Left ventricle myocardium superior (tissue), 1 donor: ENCODE measurements around the gene DBT. TPM values are rescaled to one million over a fixed set of nuclear protein-coding genes. Genes with fewer than 3 reads are reported as not detected.
"Not testable (repeated sequence)": the region's sequence is repeated elsewhere in the genome, so short reads cannot be mapped to it uniquely, and the experiment has no call there.

Experiments used
- ATAC-seq: fragments of 200-7000 bp; cut with Tn5 transposase; one replicate; pipeline ENCODE4 v1.9.1; 2020; ENCODE audit warnings: mild to moderate bottlenecking, moderate library complexity
- DNase-seq: peaks from one replicate; pipeline ENCODE4 v3.0.0-alpha.2; 2020
- intact Hi-C: fragments of 100-400 bp; cut with micrococcal nuclease; formaldehyde crosslinking; loops from one replicate; pipeline ENCODE4 v1.11.0; 2022
- long read RNA-seq: library from polyadenylated mRNA; unstranded; transcript quantifications from one replicate; pipeline ENCODE4 v2.0.0, GENCODE V29; 2021
- total RNA-seq: library from RNA; stranded (reverse); fragmentation: NEBNext Ultra II Directional; extraction: Animal tissue kit (Norgen Biotek cat#: 25700); gene quantifications from one replicate; pipeline ENCODE4 v1.2.1, GENCODE V29; 2021
- donor health status: DM: no; HTN: yes; CAD: no; lungs with severe emphysema.

The DBT gene
- total RNA-seq: 36.2 TPM
- long read RNA-seq, full-length matches to known transcripts: 26 of 42 reads
- long read RNA-seq, partial matches to known transcripts: 2 of 42 reads
- long read RNA-seq, other reads (novel, unspliced or antisense): 14 of 42 reads

DNA sequence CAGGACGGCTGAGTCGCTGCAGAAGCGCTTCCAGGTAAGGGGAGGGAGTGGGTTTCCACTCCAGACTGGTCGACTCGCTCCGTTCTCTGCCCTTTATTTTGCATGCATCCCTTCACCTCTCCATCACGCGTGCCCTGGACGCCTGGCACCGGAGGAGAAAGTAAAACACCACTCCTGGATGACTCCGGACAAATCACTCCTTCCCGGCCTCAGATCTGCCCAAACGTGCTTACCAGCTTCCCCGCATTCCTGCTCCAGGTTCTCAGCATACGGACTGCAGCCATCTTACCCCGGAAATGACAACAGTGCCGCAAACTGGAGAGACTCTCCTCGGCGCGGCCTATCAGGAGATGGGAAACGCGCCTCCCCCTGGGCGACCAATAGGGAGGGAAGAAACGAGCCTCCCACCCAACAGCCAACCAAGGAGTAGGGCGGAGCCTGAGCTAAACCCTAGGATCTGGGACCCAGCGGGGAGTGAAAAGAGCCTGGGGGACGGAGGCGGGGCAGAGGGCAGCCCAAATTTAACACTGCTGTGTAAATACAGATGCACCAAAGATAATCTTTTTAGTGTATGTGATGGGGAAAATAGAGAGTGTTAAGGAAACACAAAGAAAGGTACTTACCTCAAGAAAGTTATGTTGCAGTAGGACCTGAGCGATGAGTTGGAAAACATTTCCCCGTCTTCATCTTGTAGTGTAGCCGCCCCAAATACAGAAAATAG is at the start of gene DBT:
TSS of gene DBT (minus strand) at position 298 of the 721 bp plus-strand sequence. CDS start at position 284, 14 bp downstream.
- DNase-seq: peak; percentile 94
- peak; percentile 100 for ATAC-seq
- intact Hi-C loops: no loop called here

DNA sequence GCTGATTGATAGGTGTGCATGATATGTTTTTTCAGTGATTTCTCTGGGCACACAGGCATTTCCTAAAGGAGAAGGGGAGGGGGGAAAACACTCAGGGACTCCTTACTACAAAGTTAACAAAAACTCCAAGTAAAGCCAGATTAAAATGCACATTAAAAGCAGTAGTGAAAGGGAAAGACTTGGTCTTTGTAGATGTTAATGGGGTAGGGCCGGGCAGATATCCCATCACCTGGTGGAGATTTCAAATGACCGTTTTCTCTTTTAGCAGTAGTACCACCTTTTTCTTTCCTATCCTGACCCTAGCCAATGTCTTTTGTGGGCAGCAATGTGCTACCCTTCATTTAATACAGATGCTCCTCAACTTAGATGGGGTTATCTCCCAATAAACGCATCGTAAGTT is 48.9 kb upstream of the DBT start:
- intact Hi-C loops: no loop called here
- no peak for ATAC-seq

DNA sequence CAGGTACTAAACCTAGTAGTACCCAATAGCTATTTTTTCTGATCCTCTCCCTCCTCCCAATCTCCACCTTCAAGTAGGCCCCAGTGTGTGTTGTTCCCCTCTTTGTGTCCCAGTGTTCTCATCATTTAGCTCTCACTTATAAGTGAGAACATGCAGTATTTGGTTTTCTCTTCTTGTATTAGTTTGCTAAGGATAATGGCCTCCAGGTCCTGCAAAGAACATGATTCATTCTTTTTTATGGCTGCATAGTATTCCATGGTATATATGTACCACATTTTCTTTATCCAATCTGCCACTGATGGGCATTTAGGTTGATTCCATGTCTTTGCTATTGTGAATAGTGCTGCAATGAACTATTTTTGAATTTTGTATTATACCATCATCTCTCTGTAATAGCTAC is 47.4 kb upstream of the DBT start:
- ATAC-seq, intact Hi-C loops, DNase-seq: not testable (repeated sequence)

More for the DNA sequence above, 48.9 kb upstream of the DBT start:
- no peak for DNase-seq

DNA sequence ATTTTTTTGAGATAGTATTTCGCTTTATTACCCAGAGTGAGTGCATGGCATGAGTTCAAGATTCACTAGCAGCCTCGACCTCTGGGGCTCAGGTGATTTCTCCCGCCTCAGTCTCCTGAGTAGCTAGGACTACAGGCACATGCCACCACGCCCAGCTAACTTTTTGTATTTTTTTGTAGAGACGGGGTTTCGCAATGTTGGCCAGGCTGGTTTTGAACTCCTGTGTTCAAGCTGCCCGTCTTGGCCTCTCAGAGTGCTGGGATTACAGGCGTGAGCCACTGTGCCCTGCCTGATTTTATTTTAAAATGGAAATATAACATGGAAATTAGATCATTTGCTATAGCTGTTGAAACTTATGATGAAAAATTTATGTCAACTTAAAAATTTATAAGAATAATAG is 46.5 kb upstream of the DBT start:
- intact Hi-C loops: no loop called here

DNA sequence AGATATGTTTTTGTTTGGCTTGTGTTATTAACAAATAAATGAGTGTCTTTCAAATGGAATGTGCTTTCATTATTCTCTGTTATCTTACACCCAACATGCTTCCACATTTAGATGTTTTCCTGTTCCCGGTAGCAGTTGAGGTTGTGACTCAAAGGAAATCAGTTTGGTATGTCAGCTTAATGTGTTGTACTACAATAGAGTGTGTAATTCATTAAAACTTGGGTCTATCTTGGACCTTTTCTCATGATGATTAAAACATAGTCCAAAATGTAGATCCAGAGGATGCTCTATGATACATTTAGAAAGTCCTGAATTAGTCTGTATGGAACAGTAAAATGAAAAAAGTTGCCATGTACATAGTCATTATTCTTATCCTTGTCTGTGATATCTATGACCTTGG is 43.1 kb upstream of the DBT start:
- DNase-seq (no peak), ATAC-seq (no peak)
- intact Hi-C loops: no loop called here

More for the DNA sequence above, 46.5 kb upstream of the DBT start:
- no peak for DNase-seq
- no peak for ATAC-seq

DNA sequence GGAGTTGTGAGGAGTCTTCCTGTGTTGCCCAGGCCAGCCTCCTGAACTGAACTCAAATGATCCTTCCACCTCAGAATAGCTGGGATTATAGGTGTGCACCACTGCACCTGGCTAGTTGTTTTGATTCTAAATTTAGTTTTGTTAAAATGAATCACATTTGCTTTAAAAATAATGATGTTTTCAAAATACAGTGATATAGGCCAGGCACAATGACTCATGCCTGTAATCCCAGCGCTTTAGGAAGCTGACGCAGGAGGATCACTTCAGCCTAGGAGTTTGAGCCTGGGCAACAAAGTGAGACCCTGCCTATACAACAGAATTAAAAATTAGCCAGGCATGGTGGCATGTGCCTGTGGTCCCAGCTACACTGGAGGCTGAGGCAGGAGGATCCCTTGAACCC is 40.7 kb upstream of the DBT start:
- no peak for DNase-seq
- ATAC-seq: no peak
- intact Hi-C loops: no loop called here

DNA sequence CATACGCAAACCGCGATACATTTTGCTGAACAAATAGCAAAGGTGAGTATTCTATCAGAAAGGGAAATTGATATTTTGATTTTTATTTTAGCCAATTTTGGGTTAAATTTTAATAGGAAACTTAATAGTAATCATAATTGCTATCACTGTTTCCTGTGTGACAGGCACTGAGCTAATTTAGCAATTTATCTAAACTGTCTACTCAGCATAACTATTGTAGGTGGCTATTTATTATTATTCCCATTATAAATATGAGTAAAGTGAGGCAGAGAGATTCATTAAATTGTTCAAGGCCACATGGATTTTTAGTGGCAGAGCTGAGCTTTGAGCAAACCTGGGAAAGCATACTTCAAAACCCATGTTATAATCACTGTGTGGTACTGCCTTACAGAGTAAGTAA is 37.5 kb upstream of the DBT start:
- intact Hi-C loops: no loop called here
- no peak for DNase-seq
- no peak for ATAC-seq

DNA sequence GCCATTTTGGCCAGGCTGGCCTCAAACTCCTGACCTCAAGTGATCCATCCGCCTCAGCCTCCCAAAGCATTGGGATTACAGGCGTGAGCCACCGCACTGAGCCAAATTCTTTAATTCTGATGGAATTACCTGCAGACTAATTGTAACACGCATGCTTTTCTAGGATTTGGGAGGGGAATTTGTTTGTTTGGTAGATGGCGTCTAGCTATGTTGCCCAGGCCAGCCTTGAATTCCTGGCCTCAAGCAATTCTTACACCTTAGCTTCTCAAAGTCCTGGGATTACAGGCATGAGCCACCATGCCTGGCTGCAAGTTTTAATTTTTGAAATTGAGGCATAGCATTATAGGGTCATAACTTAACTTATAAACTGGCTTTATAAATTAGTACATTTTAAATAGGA is 35.0 kb upstream of the DBT start:
- ATAC-seq: no peak
- DNase-seq: no peak
- intact Hi-C loops: no loop called here

DNA sequence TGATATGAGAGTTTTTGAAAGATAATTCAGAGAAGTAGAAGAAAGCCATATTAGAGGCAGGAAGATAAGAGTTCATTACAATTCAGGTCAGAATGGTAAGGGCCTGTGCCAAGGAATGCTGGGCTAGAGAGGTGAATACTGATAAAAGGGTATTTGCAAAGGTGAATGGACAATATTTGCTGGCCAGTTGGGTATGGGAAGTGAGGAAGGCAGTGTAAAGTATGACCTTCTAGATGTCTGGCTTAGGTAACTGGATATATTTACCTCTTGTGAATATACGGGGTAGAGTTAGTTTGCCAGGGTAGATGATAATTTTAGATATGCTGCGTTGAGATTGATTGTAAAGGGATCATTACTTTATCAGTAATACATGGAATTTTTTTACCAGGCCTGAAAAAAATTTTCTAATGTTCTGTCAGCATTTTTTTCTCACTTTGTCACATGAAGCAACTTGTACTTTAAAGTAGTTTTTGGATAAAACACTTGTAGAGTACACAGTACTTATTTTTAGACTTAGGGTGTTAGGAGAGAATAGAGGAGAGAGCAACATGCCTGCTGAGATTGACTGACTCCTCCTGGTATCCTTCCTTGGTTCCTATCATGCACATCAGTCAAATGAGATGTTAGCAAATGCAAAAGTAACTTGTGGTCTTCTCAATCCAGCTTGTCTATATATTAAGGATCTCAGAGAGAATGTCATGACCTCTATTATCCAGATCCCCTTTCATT is 30.5 kb upstream of the DBT start:
- no peak for DNase-seq
- intact Hi-C loops: loop anchor here (10.0 kb wide), 1 partner anchor 165 kb away; no protein-coding TSS in a partner anchor
- peak; percentile 90 for ATAC-seq

DNA sequence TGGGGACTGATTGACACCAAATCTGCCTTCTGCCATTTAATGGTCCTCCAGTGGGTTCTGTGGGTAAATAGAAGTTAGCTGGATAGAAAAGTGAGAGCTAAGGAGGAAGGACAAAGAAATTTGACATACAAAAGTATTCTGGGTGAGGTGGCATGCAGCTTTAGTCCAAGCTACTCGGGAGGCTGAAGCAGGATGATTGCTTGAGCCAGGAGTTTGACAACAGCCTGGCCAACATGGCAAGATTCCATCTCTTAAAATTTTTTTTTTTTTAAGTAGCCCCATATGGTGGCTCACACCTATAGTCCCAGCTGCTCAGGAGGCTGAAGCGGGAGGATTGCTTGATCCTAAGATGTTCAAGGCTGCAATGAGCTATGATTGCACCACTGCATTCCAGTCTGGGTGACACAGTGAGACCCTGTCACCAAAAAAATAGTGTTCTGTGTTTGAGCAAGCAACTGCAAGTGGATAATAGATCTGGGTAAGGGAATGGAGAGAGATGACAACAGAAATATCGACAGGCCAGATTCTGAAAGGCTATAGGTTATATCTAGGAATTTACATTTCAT is 29.8 kb upstream of the DBT start:
- ATAC-seq (peak; percentile 62), DNase-seq (no peak)
- intact Hi-C loops: loop anchor here (10.0 kb wide), 1 partner anchor 165 kb away; no protein-coding TSS in a partner anchor

DNA sequence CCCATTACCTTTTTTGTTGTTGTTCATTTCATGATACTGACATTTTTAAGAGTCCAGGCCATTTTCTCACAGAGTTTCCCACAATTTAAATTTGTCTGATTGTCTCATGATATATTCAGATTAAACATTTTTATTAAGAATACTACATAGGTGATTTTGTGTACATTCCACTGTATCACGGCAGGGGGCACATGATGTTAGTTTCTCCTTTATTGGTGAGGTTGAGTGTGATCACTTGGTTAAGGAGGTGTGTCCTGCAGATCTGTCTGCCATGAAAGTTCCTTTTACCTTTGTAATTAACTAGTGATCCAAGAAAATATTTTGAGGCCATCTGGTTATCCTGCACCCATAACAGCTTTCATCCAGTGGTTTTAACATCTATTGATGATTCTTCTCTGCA is 28.2 kb upstream of the DBT start:
- DNase-seq: no peak
- ATAC-seq: no peak
- intact Hi-C loops: loop anchor here (10.0 kb wide), 1 partner anchor 167 kb away; no protein-coding TSS in a partner anchor

DNA sequence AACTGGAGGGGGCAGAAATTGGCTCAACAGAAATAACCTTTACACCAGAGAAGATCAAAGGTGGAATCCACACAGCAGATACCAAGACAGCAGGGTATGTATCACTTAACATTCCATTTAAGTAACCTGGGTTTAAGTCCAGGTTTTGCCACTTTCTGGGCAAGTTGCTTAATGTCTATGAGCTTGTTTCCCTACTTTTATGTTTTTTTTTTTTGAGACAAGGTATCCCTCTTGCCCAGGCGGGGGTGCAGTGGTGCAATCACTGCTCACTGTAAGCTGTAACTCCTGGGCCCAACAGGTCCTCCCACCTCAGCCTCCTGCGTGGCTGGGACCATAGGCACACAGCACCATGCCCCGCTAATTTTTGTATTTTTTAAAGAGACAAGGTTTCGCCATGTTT is 18.6 kb upstream of the DBT start:
- intact Hi-C loops: no loop called here
- ATAC-seq (no peak), DNase-seq (no peak)

DNA sequence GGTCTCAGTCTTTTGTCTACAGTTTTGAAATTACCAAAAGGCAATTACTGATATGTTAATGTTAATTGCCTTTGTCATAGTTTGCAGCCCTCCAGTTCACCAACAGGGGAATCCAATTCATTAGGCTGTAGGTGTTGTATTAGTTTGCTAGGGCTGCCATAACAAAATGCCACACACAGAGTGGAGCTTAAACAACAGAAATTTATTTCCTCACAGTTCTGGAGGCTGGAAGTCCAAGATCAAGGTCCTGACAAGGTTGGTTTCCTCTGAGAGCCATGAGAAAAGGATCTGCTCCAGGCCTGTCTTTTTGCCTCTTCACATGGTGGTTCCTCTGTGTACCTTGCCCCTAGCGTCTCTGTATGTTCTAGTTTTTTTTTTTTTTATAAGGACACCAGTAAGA is 17.6 kb upstream of the DBT start:
- ATAC-seq (no peak), DNase-seq (no peak)
- intact Hi-C loops: no loop called here

DNA sequence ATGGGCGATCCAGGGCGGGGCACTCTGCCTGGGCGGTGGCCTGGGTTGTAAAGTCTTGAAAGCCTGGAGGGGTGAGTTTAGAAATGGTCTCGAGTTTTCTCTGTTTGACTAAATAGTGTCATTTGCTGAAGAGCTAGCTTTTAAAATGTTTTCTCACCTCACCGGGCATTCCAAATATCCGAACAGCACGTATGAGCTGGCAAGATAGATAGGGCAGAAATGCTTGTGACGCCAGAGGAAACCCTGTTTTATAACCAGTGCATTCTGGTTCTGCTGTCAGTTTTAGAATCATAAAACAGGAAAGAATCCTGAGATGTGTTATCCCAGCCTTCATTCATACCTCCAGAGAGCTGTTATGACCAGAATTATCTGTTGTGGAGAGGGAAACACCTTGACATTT is 17.1 kb upstream of the DBT start:
- DNase-seq: no peak
- intact Hi-C loops: no loop called here
- peak; percentile 31 for ATAC-seq

DNA sequence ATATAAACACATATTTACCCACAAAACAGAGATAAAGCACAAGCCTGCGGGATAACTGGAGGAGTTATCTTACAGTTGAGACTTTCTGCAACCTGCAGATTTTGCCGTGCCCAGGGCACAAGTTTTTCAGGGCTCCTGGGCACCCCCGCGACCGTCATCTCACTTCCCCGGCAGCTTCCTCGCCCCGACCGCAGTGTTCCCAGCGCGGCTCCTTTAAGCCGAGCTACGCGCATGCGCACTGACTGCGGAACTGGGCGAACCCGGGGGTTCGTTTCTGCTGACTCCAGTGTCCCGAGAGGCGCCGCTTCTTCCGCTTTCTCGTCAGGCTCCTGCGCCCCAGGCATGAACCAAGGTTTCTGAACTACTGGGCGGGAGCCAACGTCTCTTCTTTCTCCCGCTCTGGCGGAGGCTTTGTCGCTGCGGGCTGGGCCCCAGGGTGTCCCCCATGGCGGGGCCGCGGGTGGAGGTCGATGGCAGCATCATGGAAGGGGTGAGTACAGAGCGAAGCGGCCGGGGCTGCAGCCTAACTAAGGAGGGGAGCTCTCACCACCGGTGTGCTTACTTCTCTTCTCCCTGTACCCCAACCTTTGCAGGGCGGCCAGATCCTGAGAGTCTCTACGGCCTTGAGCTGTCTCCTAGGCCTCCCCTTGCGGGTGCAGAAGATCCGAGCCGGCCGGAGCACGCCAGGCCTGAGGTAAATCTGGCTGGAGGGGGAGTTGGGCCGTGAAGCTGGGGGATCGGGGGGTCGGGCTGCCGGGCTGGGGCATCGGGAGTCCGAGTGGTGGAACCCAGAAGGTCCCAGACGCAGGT is 16.5 kb upstream of the DBT start, which contains the start of gene RTCA:
TSS of gene RTCA (plus strand) at position 286 of the 810 bp plus-strand sequence. CDS start at position 446, 160 bp downstream.
- ATAC-seq (peak; percentile 100), DNase-seq (peak; percentile 99)
- intact Hi-C loops: no loop called here

DNA sequence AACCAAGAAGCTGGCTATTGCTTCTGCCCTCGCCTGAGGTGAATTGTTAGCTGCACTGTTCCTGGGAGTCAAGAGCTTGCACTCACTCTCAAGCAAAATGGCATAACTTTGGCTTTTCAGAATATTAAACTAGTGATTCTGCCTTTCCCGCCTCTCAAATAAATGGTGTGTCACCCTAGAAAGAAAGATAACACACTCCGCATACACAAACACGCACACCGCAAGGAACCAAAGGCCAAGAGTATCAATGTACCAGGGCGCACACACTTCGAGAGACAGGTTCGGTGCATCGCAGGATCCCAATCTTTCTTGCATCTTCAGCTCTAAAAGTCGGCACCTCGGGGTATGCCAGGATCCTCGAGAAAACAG is 15.9 kb upstream of the DBT start:
- DNase-seq (no peak), ATAC-seq (peak; percentile 41)
- intact Hi-C loops: no loop called here

DNA sequence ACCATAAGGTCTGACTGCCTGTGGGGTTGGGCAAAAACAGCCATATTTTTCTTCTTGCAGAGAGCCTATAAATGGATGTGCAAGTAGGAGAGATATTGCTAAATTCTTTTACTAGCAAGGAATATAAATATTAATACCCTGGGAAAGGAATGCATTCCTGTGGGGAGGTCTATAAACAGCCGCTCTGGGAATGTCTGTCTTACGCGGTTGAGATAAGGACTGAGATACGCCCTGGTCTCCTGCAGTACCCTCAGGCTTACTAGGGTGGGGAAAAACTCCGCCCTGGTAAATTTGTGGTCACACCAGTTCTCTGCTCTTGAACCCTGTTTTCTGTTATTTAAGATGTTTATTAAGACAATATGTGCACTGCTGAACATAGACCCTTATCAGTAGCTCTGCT is 14.4 kb upstream of the DBT start:
- intact Hi-C loops, ATAC-seq, DNase-seq: not testable (repeated sequence)

DNA sequence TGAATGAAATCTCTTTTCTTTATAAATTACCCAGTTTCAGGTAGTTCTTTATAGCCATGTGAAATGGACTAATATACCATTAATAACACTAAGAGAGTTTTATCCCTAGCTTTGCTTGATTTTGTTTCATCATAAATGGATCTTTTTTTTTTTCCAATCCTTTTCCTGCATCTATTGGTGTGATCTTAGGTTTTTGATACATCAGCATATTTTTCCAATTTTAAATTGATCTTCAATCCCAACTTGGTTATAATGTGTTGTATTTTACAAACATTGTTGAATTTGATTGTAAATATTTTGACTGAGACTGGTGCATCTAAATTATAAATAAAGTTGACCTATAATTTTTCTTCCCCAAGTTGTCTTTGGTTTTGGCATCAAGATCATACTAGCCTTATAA is 12.1 kb upstream of the DBT start:
- no peak for DNase-seq
- ATAC-seq: no peak
- intact Hi-C loops: no loop called here

DNA sequence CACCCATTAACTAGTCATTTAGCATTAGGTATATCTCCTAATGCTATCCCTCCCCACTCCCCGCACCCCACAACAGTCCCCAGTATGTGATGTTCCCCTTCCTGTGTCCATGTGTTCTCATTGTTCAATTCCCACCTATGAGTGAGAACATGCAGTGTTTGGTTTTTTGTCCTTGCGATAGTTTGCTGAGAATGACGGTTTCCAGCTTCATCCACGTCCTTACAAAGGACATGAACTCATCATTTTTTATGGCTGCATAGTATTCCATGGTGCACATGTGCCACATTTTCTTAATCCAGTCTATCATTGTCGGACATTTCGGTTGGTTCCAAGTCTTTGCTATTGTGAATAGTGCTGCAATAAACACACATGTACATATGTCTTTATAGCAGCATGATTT is 8.8 kb upstream of the DBT start:
- ATAC-seq, intact Hi-C loops, DNase-seq: not testable (repeated sequence)
